ENCODE measurements around the gene DPH2.

DNA sequence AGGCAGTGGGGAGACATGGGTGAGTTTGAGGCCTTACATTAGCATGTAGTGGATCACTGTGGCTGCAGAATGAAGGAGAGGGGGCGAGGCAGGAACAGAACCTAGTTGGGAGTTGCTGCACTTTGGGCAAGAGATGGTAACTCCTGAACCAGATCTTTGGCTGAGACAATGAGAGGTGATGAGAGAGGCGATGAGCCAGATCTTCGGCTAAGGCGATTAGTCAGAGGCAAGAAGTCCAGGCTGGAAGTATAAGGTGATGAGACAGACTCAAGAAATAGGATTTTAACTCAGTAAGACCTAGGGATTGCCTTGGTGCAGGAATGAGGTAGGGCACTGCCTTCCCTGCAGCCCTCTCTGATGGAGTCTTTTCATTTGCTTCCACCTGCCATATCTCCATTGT, 45.3 kb upstream of the DPH2 start:
- TF ChIP-seq SIN3A (IDR thresholded peaks at IDR 0.05; ENCODE audit: borderline replicate concordance, insufficient read depth, low read length) = no peak
- TF ChIP-seq POLR2AphosphoS5 (IDR thresholded peaks at IDR 0.05; ENCODE audit: low read depth, low read length) = no peak
- TF ChIP-seq, protein P1, sequence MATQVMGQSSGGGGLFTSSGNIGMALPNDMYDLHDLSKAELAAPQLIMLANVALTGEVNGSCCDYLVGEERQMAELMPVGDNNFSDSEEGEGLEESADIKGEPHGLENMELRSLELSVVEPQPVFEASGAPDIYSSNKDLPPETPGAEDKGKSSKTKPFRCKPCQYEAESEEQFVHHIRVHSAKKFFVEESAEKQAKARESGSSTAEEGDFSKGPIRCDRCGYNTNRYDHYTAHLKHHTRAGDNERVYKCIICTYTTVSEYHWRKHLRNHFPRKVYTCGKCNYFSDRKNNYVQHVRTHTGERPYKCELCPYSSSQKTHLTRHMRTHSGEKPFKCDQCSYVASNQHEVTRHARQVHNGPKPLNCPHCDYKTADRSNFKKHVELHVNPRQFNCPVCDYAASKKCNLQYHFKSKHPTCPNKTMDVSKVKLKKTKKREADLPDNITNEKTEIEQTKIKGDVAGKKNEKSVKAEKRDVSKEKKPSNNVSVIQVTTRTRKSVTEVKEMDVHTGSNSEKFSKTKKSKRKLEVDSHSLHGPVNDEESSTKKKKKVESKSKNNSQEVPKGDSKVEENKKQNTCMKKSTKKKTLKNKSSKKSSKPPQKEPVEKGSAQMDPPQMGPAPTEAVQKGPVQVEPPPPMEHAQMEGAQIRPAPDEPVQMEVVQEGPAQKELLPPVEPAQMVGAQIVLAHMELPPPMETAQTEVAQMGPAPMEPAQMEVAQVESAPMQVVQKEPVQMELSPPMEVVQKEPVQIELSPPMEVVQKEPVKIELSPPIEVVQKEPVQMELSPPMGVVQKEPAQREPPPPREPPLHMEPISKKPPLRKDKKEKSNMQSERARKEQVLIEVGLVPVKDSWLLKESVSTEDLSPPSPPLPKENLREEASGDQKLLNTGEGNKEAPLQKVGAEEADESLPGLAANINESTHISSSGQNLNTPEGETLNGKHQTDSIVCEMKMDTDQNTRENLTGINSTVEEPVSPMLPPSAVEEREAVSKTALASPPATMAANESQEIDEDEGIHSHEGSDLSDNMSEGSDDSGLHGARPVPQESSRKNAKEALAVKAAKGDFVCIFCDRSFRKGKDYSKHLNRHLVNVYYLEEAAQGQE (IDR thresholded peaks at IDR 0.05; ENCODE audit: insufficient read depth in 1 of 2, low read depth in 2 of 2, low read length in 2 of 2) = no peak

Measured in PFSK-1 (cell line).